ENCODE measurements around the gene CFAP61.
"Not testable (repeated sequence)": the region's sequence is repeated elsewhere in the genome, so short reads cannot be mapped to it uniquely, and the experiment has no call there.

The CFAP61 gene

GRCh38 chr20:20244384-20244783 lies 192.1 kb downstream of the CFAP61 start:
- not testable (repeated sequence) for DNase-seq

GRCh38 chr20:20246996-20247633 lies 194.8 kb downstream of the CFAP61 start:
- no peak for DNase-seq

- DNase-seq, result no peak
Measured at GRCh38 chr20:20248620-20249200, 196.4 kb downstream of the CFAP61 start.

GRCh38 chr20:20251317-20251716 lies 199.0 kb downstream of the CFAP61 start:
- no peak for DNase-seq

- DNase-seq, result no peak
Measured at GRCh38 chr20:20251836-20252235, 199.5 kb downstream of the CFAP61 start.

- DNase-seq, result no peak
Measured at GRCh38 chr20:20253039-20253743, 200.9 kb downstream of the CFAP61 start.

- DNase-seq, result no peak
Measured at GRCh38 chr20:20253744-20254330, 201.5 kb downstream of the CFAP61 start.

GRCh38 chr20:20255099-20255498 lies 202.8 kb downstream of the CFAP61 start:
- no peak for DNase-seq

GRCh38 chr20:20259533-20259932 lies 207.2 kb downstream of the CFAP61 start:
- DNase-seq, result no peak

- DNase-seq, result no peak
Measured at GRCh38 chr20:20261159-20261558, 208.8 kb downstream of the CFAP61 start.

GRCh38 chr20:20265210-20265609 lies 212.9 kb downstream of the CFAP61 start:
- no peak for DNase-seq

- DNase-seq, result no peak
Measured at GRCh38 chr20:20266552-20266951, 214.2 kb downstream of the CFAP61 start.

- no peak for DNase-seq
Measured at GRCh38 chr20:20267685-20268370, 215.5 kb downstream of the CFAP61 start.

- DNase-seq, result no peak
Measured at GRCh38 chr20:20271271-20271670, 218.9 kb downstream of the CFAP61 start.

GRCh38 chr20:20272686-20273085 lies 220.4 kb downstream of the CFAP61 start:
- no peak for DNase-seq

GRCh38 chr20:20273286-20273685 lies 221.0 kb downstream of the CFAP61 start:
- DNase-seq, result no peak

GRCh38 chr20:20274821-20275220 lies 222.5 kb downstream of the CFAP61 start:
- no peak for DNase-seq

GRCh38 chr20:20275636-20276035 lies 223.3 kb downstream of the CFAP61 start:
- DNase-seq, result no peak

GRCh38 chr20:20276811-20277530 lies 224.6 kb downstream of the CFAP61 start:
- DNase-seq, result no peak

- DNase-seq, result no peak
Measured at GRCh38 chr20:20277894-20278335, 225.6 kb downstream of the CFAP61 start.

GRCh38 chr20:20286061-20286460 lies 233.7 kb downstream of the CFAP61 start:
- DNase-seq, result no peak

- no peak for DNase-seq
Measured at GRCh38 chr20:20289331-20289730, 237.0 kb downstream of the CFAP61 start.

GRCh38 chr20:20292472-20292871 lies 240.1 kb downstream of the CFAP61 start:
- no peak for DNase-seq
